HG03432 (cell line): ENCODE data around the gene MTHFR.

Experiments used
- ATAC-seq: cut with Tn5 transposase; IDR thresholded peaks from one replicate; pipeline ENCODE4 v1.9.1; 2021; ENCODE audit warnings: mild to moderate bottlenecking, moderate library complexity; ENCODE audit not compliant: unreplicated experiment

Gene MTHFR

GRCh38 chr1:11761988-11762406 is 43.8 kb downstream of the MTHFR start, which contains the start of gene C1orf167:
Gene C1orf167 (plus strand): TSS chr1:11762193. CDS start chr1:11764401, 2,208 bp downstream.
- ATAC-seq: no peak

DNA sequence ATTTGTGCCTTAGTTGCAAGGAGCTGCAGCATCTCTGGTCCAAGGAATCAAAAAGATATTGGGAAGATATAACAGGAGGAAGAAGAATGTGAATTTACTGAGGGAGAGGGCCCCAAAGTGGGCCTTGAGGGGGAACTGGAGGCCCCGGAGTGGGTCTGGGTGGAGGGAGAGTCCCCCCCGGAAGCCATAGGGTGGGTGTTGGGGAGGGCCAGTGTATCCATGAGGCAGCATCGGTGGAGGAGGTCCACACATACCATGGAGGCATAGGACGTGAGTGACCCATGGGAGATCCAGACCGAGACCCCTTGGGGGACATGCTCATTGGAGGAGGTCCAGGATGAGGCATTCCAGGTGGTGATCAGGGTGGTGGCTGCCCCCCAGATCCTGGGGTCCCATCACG is 44.5 kb downstream of the MTHFR start:
- no peak for ATAC-seq

DNA sequence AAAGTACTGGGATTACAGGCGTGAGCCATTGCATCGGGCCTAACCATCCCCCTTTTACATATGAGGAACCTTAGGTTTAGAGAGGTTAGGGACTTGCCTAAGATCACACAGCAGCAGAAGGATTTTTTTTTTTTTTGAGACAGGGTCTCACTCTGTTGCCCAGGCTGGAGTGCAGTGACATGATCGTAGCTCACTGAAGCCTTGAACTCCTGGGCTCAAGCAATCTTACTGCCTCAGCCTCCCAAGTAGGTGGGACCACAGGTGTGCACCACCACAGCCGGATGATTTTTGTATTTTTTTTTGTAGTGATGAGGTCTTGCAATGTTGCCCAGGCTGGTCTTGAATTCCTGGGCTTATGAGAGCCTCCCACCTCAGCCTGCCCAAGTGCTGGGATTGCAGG is 46.0 kb downstream of the MTHFR start:
- ATAC-seq: no peak

DNA sequence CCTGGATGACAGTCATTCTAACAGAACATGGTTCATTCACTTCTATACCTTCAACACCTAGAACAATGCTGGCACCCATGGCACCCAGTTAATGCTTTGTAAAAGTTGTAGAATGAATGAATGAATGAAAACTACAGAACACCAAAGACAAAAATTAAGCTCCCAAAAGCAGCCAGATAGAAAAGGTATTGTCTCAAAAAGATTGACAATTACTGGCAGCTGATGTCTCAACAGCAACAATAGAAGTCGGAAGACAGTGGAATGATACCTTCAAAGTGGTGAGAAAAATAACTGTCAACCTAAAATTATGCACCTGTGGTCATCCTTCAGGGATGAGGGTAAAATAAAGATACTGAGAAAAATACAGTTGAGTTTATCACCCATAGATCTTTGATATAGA is 48.7 kb downstream of the MTHFR start:
- no peak for ATAC-seq

GRCh38 chr1:11753555-11754208 is 52.1 kb downstream of the MTHFR start:
- ATAC-seq: no peak

DNA sequence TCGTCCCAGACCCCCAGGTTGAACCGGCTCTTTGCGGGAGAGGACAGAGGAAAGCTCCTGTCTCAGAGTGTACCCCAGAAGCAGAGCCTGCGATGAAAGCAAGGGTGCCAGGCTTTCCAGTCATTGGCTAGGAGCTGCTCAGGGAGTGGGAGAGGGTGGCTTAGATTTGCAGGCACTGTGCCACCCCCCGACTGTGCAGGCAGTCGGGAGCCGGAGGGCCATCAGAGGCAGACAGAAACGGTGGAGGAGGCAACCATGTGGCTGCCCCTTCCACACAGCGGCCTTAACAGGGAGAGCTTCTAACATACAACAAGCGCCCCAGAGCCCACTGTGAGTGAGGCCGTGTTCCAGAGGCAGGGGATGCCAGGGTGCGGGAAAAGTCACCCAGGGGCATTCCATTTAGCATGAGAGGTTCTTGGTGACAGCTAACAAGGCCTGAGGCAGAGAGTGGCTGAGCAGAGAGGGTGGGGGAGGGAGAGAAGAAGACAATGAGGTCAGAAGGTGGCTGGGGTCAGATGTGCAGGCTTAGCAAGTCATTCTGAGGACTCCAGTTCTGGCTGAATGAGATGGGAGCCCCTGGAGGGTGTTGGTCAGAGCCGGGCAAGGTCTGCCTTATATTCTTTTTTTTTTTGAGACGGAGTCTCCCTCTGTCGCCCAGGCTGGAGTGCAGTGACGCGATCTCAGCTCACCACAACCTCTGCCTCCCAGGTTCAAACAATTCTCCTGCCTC is 53.2 kb downstream of the MTHFR start:
- no peak for ATAC-seq

- no peak for ATAC-seq
Observed at GRCh38 chr1:11751087-11751486, 54.7 kb downstream of the MTHFR start.

- no peak for ATAC-seq
Observed at GRCh38 chr1:11749996-11750395, 55.8 kb downstream of the MTHFR start.

- no peak for ATAC-seq
Observed at GRCh38 chr1:11749203-11749689, 56.5 kb downstream of the MTHFR start.

GRCh38 chr1:11748294-11749202 is 57.2 kb downstream of the MTHFR start:
- no peak for ATAC-seq

- no peak for ATAC-seq
Observed at GRCh38 chr1:11746795-11747487, 58.8 kb downstream of the MTHFR start.

DNA sequence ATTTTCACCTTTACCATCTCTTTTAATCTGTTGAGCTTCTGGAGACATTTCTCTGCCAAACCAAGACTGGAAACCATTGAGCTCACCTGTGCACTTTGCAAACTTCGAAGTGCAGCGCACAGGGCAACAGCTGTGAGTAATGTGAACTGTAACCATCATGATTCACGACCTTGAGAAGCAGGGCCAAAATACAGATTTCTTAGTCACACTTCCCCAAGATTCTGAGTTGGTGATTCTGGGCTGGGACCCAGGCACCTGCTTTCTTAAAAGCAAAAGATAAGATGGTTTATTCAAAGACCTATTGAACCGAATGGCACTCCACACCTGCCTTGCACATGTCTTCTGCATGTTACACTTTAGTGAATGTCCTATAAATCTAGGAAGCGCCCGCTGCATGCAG is 59.7 kb downstream of the MTHFR start:
- ATAC-seq: no peak

GRCh38 chr1:11744287-11744686 is 61.5 kb downstream of the MTHFR start:
- ATAC-seq: no peak

- ATAC-seq: no peak
Observed at GRCh38 chr1:11741919-11742558, 63.7 kb downstream of the MTHFR start.

DNA sequence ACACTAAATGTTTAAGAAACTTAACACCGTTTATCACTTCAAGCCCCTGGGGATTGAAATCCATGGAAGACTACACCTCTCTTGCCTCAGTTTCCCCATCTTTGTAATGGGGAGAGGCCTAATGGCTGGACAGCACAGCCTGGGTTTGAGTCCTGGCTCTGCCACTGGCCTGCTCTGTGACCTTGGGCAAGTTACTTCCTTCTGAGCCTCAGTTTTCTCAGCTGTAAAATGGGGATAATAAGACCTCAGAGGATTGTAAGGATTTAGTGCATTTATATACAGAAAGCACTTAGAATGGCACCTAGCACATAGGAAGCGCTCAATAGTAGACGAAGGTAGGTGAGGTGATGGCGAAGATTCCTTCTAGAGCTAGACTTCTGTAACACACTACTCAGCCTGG is 64.3 kb downstream of the MTHFR start:
- no peak for ATAC-seq

DNA sequence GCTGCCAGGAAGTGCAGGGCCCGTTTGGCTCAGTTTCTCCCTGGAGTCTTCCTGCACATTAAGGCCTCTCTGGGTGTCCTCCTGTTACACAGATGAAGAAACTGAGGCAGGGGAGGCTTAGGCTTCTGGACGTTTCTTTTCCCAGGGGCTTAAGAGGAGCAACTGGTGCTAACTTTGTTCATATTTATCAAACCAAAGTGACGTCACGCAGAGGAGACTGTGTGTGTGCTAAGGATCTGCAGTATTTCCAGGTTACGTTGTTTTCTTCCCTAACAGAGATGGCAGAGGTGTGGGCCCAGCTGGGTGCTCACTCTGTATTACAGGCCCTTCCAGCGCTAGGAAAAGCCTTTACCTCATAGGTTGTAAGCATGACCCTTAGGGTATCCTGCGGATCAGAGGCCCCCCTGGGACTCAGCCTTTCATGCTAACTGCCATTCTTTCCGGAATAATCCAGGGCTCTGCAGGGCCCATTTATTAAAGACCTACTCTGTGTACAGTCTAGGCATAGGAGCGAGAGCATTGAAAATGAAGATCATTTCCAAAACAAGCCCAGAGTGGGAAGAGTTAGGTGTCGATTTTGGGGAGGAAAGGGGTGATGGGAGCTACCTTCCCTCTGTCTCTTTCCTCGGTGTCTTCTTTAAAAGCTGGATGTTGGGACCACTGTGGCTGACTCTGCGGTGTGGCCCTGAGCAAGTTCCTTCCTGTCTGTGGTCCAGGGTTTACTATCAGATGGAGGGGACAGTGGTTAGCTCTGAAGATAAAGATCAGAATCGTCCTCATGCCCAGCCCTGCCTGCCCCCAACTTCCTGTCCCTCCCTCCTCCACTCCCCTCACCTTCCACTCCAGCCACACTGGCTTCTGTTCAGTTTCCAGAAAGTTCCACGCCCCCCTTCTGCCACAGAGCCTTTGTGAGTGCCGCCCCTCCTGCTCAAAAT is 65.2 kb downstream of the MTHFR start:
- no peak for ATAC-seq

DNA sequence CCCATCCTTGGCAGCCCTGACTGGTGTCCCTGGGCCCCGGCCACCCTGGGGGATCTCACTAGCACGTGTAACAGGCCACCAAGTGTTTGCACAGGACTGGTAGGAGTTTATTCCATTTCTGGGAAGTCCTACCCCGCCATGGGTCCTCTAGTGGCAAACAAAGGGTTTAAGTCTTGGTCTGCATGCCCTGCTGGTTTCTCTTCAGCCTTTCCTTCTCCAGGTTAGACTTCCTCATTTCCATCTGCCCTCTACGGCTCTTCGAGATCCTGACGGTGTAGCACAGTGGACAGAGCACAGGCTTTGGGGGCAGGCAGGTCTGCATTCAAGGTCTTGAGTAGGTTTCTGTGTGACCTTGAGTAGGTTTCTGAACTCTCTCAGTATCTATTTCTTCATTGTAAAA is 67.0 kb downstream of the MTHFR start:
- no peak for ATAC-seq

- no peak for ATAC-seq
Observed at GRCh38 chr1:11738096-11738495, 67.7 kb downstream of the MTHFR start.
